HEK293 (cell line): ENCODE data around the gene ZSWIM6.
A peak's percentile ranks its signal among the peaks of the same experiment; 100 is the strongest.

ENCODE experiments used
- CTCF ChIA-PET: fragments of 350-600 bp; formaldehyde crosslinking; extraction: SDS; loops from one replicate; lab custom pipeline; 2021; ENCODE audit warnings: antibody characterized with exemption; lab: Yijun Ruan, JAX
- POLR2A ChIA-PET: fragments of 300-600 bp; formaldehyde crosslinking; extraction: SDS; loops from one replicate; lab custom pipeline; 2020; ENCODE audit warnings: antibody characterized with exemption, inconsistent platforms; lab: Yijun Ruan, JAX
- H3K27ac ChIP-seq: fragments of 200-500 bp; sonication (Bioruptor generic); 2 replicates; pipeline ENCODE4 v1.5.1; 2014; ENCODE audit warnings: low read depth, low read length, control low read depth, inconsistent platforms; ENCODE audit errors: extremely low read depth
- H3K36me3 ChIP-seq, 2 experiments: fragments of 200-500 bp in 1 of 2; sonication (Bioruptor generic) in 1 of 2; 1 replicate in 1 of 2; 2 replicates in 1 of 2; pipeline ENCODE4 v1.5.1; 2014 to 2017; ENCODE audit warnings: inconsistent platforms in 2 of 2, low read length in 2 of 2; ENCODE audit not compliant: control insufficient read depth in 2 of 2, insufficient read depth in 1 of 2
- H3K4me1 ChIP-seq: fragments of 200-500 bp; sonication (Bioruptor generic); 2 replicates; pipeline ENCODE4 v1.5.1; 2014; ENCODE audit warnings: mild to moderate bottlenecking, low read length, inconsistent platforms; ENCODE audit not compliant: control insufficient read depth, insufficient read depth
- H3K4me3 ChIP-seq: 2 replicates; pipeline ENCODE4 v1.5.1; 2011; ENCODE audit warnings: low read depth, mild to moderate bottlenecking, control low read depth, low read length, moderate library complexity
- H3K9me3 ChIP-seq: fragments of 200-500 bp; sonication (Bioruptor generic); 2 replicates; pipeline ENCODE4 v1.5.1; 2014; ENCODE audit warnings: low read depth, low read length, inconsistent platforms; ENCODE audit not compliant: control insufficient read depth, insufficient read depth
- EGR2 ChIP-seq: fragments of 450-650 bp; formaldehyde crosslinking; IDR thresholded peaks from 2 replicates; pipeline ENCODE4 v1.5.1; 2016; ENCODE audit warnings: low read depth, missing biosample characterization, missing genetic modification characterization
- GLIS1 ChIP-seq: fragments of 450-650 bp; formaldehyde crosslinking; IDR thresholded peaks from 2 replicates; pipeline ENCODE4 v1.5.1; 2016; ENCODE audit warnings: missing biosample characterization, missing genetic modification characterization
- HIC1 ChIP-seq: fragments of 450-650 bp; formaldehyde crosslinking; IDR thresholded peaks from 2 replicates; pipeline ENCODE4 v1.5.1; 2016; ENCODE audit warnings: missing biosample characterization, missing genetic modification characterization
- IKZF3 ChIP-seq: fragments of 450-650 bp; IDR thresholded peaks from 2 replicates; pipeline ENCODE4 v1.5.0; 2018; ENCODE audit warnings: missing biosample characterization, mild to moderate bottlenecking, missing genetic modification characterization, moderate library complexity
- KLF7 ChIP-seq: fragments of 450-650 bp; formaldehyde crosslinking; IDR thresholded peaks from 2 replicates; pipeline ENCODE4 v1.5.1; 2016; ENCODE audit warnings: missing biosample characterization, missing genetic modification characterization, borderline replicate concordance
- KLF8 ChIP-seq: fragments of 450-650 bp; formaldehyde crosslinking; IDR thresholded peaks from 2 replicates; pipeline ENCODE4 v1.5.1; 2016; ENCODE audit warnings: missing biosample characterization, missing genetic modification characterization
- PRDM1 ChIP-seq: fragments of 450-650 bp; formaldehyde crosslinking; IDR thresholded peaks from 2 replicates; pipeline ENCODE4; 2016; ENCODE audit warnings: missing biosample characterization, missing genetic modification characterization
- PRDM10 ChIP-seq: fragments of 450-650 bp; formaldehyde crosslinking; IDR thresholded peaks from 2 replicates; pipeline ENCODE4 v1.5.1; 2016; ENCODE audit warnings: missing biosample characterization, missing genetic modification characterization
- SP7 ChIP-seq: fragments of 450-650 bp; formaldehyde crosslinking; IDR thresholded peaks from 2 replicates; pipeline ENCODE4 v1.5.1; 2016; ENCODE audit warnings: missing biosample characterization, missing genetic modification characterization
- ZBTB17 ChIP-seq: fragments of 450-650 bp; formaldehyde crosslinking; IDR thresholded peaks from 2 replicates; pipeline ENCODE4 v1.5.1; 2016; ENCODE audit warnings: missing biosample characterization, missing genetic modification characterization
- ZBTB20 ChIP-seq: fragments of 450-650 bp; formaldehyde crosslinking; IDR thresholded peaks from 2 replicates; pipeline ENCODE4 v1.5.1; 2016; ENCODE audit warnings: missing biosample characterization, missing genetic modification characterization
- ZBTB8A ChIP-seq: fragments of 450-650 bp; formaldehyde crosslinking; IDR thresholded peaks from 2 replicates; pipeline ENCODE4 v1.5.1; 2016; ENCODE audit warnings: missing biosample characterization, missing genetic modification characterization
- ZEB2 ChIP-seq: fragments of 450-650 bp; formaldehyde crosslinking; IDR thresholded peaks from 2 replicates; pipeline ENCODE4 v1.5.1; 2016; ENCODE audit warnings: missing biosample characterization, missing genetic modification characterization
- ZFHX2 ChIP-seq: fragments of 450-650 bp; formaldehyde crosslinking; conservative IDR thresholded peaks from 2 replicates; pipeline ENCODE4 v1.5.1; 2016; ENCODE audit warnings: missing biosample characterization, missing genetic modification characterization
- ZFP37 ChIP-seq: fragments of 450-650 bp; formaldehyde crosslinking; IDR thresholded peaks from 2 replicates; pipeline ENCODE4 v1.5.1; 2016; ENCODE audit warnings: missing biosample characterization, missing genetic modification characterization
- ZNF133 ChIP-seq: fragments of 450-650 bp; formaldehyde crosslinking; IDR thresholded peaks from 2 replicates; pipeline ENCODE4 v1.5.1; 2016; ENCODE audit warnings: missing biosample characterization, missing genetic modification characterization
- ZNF266 ChIP-seq: fragments of 450-650 bp; formaldehyde crosslinking; IDR thresholded peaks from 2 replicates; pipeline ENCODE4 v1.5.1; 2016; ENCODE audit warnings: missing biosample characterization, missing genetic modification characterization, low read depth
- ZNF426 ChIP-seq: fragments of 450-650 bp; formaldehyde crosslinking; IDR thresholded peaks from 2 replicates; pipeline ENCODE4 v1.5.1; 2017; ENCODE audit warnings: missing biosample characterization, missing genetic modification characterization, mild to moderate bottlenecking, inconsistent platforms, moderate library complexity
- ZNF548 ChIP-seq: fragments of 450-650 bp; formaldehyde crosslinking; IDR thresholded peaks from 2 replicates; pipeline ENCODE4 v1.5.1; 2016; ENCODE audit warnings: missing biosample characterization, missing genetic modification characterization
- ZNF664 ChIP-seq: fragments of 450-650 bp; formaldehyde crosslinking; IDR thresholded peaks from 2 replicates; pipeline ENCODE4 v1.5.1; 2016; ENCODE audit warnings: missing biosample characterization, missing genetic modification characterization
- ZNF692 ChIP-seq: fragments of 450-650 bp; formaldehyde crosslinking; IDR thresholded peaks from 2 replicates; pipeline ENCODE4 v1.5.1; 2016; ENCODE audit warnings: missing biosample characterization, missing genetic modification characterization
- ZNF704 ChIP-seq: fragments of 450-650 bp; formaldehyde crosslinking; IDR thresholded peaks from 2 replicates; pipeline ENCODE4 v1.5.1; 2016; ENCODE audit warnings: missing biosample characterization, missing genetic modification characterization
- ZSCAN5A ChIP-seq: fragments of 450-650 bp; formaldehyde crosslinking; IDR thresholded peaks from 2 replicates; pipeline ENCODE4 v1.5.1; 2016; ENCODE audit warnings: missing biosample characterization, missing genetic modification characterization

The ZSWIM6 gene

GRCh38 chr5:61449804-61450492 lies 117.9 kb downstream of the ZSWIM6 start:
- H3K4me1 ChIP-seq: peaks cover 17% of the 10 kb centered on the region
- no peaks in the 10 kb centered on the region for H3K9me3 ChIP-seq
- ChIA-PET CTCF (interaction anchor here (0.6 to 1.6 kb wide), 2 partner anchors 76 to 91 kb away, joined by 3 to 5 read pairs; no protein-coding TSS in a partner anchor), POLR2A (no interaction called here)
- H3K4me3 ChIP-seq: no peak overlapping the region
- H3K36me3 ChIP-seq: no peaks in the 10 kb centered on the region
- H3K27ac ChIP-seq: no peak overlapping the region
- TF ChIP-seq GLIS1 (tag by site-specific recombination) (peak; percentile 35; the same call in 1 of the 2 replicates), EGR2 (tag by site-specific recombination) (peak; percentile 80), ZFHX2 (tag by site-specific recombination) (peak; percentile 73), PRDM1 (tag by site-specific recombination) (peak; percentile 65; the same call in 1 of the 2 replicates), ZNF133 (no peak), SP7 (tag by site-specific recombination) (peak; percentile 37; the same call in 1 of the 2 replicates), ZNF426 (tag by site-specific recombination) (no peak), ZNF664 (tag by site-specific recombination) (no peak), ZFP37 (tag by site-specific recombination) (no peak), IKZF3 (tag by site-specific recombination) (peak; percentile 76), ZNF548 (tag by site-specific recombination) (no peak), PRDM10 (tag by site-specific recombination) (peak; percentile 35; the same call in 1 of the 2 replicates), KLF7 (tag by site-specific recombination) (no peak), ZBTB17 (no peak), HIC1 (peak; percentile 81; the same call in 1 of the 2 replicates)
- TF ChIP-seq, all 188 proteins: peak for 8

GRCh38 chr5:61450493-61451279 lies 118.6 kb downstream of the ZSWIM6 start:
- Histone ChIP-seq H3K4me3 (no peak overlapping the region), H3K27ac (no peak overlapping the region), H3K9me3 (no peaks in the 10 kb centered on the region), H3K4me1 (peaks cover 17% of the 10 kb centered on the region), H3K36me3 (no peaks in the 10 kb centered on the region)
- CTCF ChIA-PET: interaction anchor here (0.9 to 1.6 kb wide), 2 partner anchors 9 to 92 kb away, joined by 3 to 5 read pairs; no protein-coding TSS in a partner anchor
- POLR2A ChIA-PET: interaction anchor here (0.9 to 1.2 kb wide), 2 partner anchors 13 to 119 kb away, joined by 3 to 4 read pairs; partner anchors contain the start of gene ZSWIM6
- TF ChIP-seq ZEB2: peak; percentile 78
- TF ChIP-seq ZNF266 (tag by site-specific recombination): no peak
- 0 out of 2 replicates have a peak, but pooled peaks have one; percentile 19 for TF ChIP-seq ZBTB20 (tag by site-specific recombination)
- no peak for TF ChIP-seq ZSCAN5A (tag by site-specific recombination)
- TF ChIP-seq KLF8 (tag by site-specific recombination): no peak
- TF ChIP-seq ZNF704 (tag by site-specific recombination): no peak
- no peak; the same call in 1 of the 2 replicates for TF ChIP-seq ZNF692 (tag by site-specific recombination)
- TF ChIP-seq ZBTB8A: 0 out of 2 replicates have a peak, but pooled peaks have one; percentile 18
- TF ChIP-seq ZNF664 (tag by site-specific recombination): no peak
